Sigmoid colon (tissue), 4 donors: ENCODE results near the gene COLQ.

ENCODE experiments used
- CTCF ChIP-seq, 4 experiments: fragments of 450-650 bp in 3 of 4; fragments of 200-600 bp in 1 of 4; IDR thresholded peaks; one replicate each; pipeline ENCODE4 v1.5.1; 2016 to 2019; ENCODE audit warnings: antibody characterized with exemption in 4 of 4, mild to moderate bottlenecking in 3 of 4, moderate library complexity in 2 of 4
- POLR2AphosphoS5 ChIP-seq, 4 donors: sonication (generic); formaldehyde crosslinking; IDR thresholded peaks; one replicate each; pipeline ENCODE4 v1.6.1; 2017; ENCODE audit warnings: antibody characterized with exemption in 4 of 4

- TF ChIP-seq POLR2AphosphoS5 (IDR thresholded peaks at IDR 0.05) (no peak), CTCF (IDR thresholded peaks at IDR 0.05) (no peak)
These were observed 70.0 kb downstream of the COLQ start for GRCh38 chr3:15451216-15452113.
